Mononuclear cell (primary cell): ENCODE data around the gene NUP62. TPM values are rescaled to one million over a fixed set of nuclear protein-coding genes. Genes with fewer than 3 reads are reported as not detected.

ENCODE experiments used
- H3K27me3 ChIP-seq: 2 replicates; pipeline ENCODE4 v1.6.0; 2011; ENCODE audit warnings: low read length, control low read depth; ENCODE audit not compliant: insufficient read depth
- H3K4me1 ChIP-seq: 2 replicates; pipeline ENCODE4 v1.5.1; 2011; ENCODE audit warnings: mild to moderate bottlenecking, low read length, control low read depth; ENCODE audit not compliant: insufficient read depth
- H3K4me3 ChIP-seq: 2 replicates; pipeline ENCODE4 v1.5.1; 2011; ENCODE audit warnings: mild to moderate bottlenecking, low read length, moderate library complexity
- H3K9me3 ChIP-seq: 2 replicates; pipeline ENCODE4 v1.5.1; 2011; ENCODE audit warnings: low read depth, mild to moderate bottlenecking, control low read depth, low read length
- total RNA-seq: library from RNA; depleted of rRNA; stranded (reverse); fragments of >200 nt; gene quantifications from one replicate; pipeline ENCODE4 v1.2.3, GENCODE V29; 2012

The NUP62 gene
- total RNA-seq, 1 donor = 21.8 TPM

DNA sequence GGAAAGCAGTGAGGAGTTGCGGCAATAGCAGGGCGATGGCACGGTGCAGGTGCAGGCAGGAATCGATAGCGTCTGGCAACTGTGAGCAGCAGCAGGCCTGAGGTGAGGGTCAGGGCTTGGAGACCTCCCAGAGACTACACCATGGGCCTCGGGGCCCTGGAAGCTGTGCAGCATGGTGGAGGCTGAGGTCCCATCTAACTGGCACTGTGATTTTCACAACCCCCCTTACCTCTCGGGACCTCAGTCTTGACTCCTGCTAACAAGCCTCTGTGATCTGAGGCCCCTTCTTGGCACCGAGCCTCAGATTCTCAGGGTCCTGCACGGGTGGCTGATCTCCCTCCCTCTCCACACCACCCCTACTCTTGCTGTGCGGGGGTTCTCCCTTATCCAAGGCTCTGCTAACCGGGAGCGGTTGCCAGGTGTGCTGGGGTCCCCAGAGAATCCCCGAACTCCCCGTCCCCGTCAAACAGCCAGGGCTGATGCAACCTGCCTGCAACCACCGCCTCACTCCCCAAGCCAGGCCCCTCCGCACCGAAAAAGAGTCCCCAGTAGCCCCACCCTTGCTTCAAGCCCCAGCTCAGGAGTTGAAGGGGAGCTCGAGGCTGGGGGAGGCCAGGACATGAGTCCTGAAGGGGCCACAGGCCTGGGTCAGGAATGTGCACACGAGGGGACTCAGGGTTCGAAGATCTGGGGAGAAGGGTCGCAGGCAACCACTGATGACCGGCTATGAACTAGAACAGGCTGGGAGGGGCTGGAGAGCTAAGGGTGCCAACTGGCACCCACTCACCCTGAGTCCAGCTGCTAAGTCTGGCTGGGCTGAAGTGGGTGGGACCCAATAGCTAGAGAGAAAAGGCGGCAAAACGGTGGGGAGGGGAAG, 5.1 kb downstream of the NUP62 start:
- H3K4me1 ChIP-seq = peaks cover 45% of the 10 kb centered on the region
- H3K9me3 ChIP-seq = no peaks in the 10 kb centered on the region
- H3K4me3 ChIP-seq = no peak overlapping the region
- no peaks in the 10 kb centered on the region for H3K27me3 ChIP-seq

DNA sequence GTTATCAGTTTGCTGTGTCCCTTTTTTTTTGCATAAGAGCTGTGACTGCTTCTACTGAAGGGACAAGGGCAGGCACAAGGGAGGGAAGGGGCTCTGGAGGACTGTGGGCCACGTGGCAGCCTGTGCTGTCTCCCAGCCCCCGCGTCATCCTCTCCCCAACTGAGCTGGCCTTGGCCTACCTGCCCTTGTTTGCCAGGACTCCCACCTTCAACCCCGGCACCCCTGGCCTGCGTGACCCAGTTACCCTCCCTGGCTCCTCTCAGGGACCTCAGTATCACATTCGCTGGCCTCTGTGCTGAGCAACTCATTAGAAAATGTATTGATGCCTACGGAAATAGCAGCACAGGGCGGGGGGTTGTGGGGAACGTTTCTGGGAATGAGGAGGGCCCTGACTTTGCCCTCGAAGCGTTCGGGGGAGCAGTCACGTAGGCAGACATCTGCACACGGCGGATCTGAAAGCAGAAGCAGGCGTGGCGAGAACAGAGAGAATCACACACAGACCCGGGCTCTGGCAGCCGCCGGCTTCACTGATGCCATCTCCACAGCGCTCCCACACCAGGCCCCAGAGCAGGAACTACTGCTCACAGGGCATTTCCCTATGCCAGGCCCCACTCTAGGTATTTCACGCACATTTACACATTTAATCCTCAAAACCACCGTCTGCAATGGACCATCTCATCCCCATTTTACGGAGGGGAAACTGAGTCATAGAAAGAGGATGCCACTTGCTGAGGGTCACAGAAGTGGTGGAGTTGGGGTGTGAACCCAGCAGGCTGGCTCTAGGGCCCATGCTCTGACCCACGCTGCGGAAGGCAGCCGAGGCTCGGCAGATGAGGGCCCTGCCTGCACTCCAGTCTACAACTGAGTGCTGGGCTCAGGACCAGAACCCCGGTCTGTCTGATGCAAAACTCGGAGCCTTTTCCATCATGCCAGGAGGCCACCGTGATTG, 6.0 kb downstream of the NUP62 start:
- H3K4me1 ChIP-seq = peaks cover 43% of the 10 kb centered on the region
- H3K9me3 ChIP-seq = no peaks in the 10 kb centered on the region
- H3K27me3 ChIP-seq = no peaks in the 10 kb centered on the region
- H3K4me3 ChIP-seq = no peak overlapping the region

DNA sequence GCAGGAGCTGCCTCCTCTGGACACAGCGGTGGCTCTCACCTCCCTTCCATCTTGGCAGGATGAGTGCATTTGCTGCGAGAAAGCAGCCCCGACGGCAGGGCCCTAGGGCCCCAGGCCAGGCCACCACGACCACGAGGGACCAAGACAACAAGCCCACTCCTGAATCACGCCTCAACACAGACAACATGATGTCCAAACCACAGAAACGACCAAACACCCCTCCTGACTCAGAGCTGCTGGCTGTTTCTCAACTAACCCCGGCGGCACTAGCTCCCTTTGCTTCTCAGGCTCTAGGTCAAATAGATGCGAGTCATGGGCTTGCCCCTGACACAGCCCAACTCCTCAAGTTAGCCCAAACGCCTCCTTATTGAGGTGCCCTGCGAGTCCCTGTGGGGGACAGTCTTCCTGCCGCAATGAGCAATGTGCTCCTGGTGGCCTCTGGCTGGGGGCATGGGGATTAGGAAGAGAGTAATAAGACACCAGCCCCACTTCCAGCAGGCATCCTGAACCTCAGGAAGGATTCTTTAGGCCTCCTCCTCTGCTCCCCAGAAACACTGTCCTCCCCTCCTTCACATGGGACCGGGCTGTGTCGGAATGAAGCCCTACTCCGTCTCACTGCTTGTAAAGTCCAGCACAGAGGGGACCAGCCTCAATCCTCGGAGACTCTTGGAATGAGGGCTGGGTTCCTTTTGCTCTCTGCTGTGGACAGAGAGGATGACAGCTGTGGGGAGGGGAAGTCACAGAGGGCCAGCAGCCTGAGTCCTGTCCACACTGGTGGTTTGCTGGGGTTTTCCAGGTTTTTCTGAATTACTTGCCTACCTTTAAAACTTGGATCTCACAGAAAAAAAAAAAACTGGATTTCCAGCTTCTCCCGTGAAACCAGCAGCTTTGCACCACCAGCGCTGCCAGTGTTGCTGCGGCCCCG, 7.2 kb downstream of the NUP62 start:
- Histone ChIP-seq H3K4me1 (peaks cover 43% of the 10 kb centered on the region), H3K4me3 (no peak overlapping the region), H3K9me3 (no peaks in the 10 kb centered on the region), H3K27me3 (no peaks in the 10 kb centered on the region)

DNA sequence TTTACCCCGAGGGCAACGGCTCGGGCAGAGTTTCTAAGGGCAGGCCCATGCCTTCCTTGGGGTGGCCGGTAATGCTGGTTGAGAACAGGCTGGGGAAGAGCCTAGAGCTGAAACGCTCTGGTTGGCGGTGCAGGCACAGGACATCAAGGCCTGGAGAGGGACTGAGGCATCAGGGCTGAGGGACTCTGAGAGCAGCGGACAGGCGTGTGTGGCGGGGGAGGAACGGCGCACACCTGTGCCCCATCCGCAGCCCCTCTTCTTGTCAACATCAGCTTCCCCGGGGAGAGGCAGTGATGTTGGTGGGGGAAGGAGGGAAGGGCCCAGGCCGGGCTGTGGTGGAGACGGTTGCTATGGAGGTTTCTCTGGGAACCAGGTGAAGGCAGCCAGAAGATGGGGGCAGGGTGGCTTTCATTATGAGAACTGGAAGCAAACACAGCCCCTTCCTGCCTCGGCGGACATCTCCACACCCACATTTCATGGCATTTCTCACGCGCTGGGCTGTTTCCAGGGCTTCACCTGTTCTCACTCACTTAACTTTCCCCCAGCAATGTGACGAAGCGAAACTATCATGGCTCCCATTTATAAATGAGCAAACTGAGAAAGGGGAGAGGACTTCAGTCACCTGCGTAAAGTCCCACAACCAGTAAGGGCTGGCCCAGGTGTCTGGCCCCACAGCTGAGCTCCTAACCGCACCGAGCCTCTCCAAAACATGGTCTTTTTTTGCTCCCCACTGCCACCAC, 8.5 kb downstream of the NUP62 start:
- peaks cover 34% of the 10 kb centered on the region for H3K4me1 ChIP-seq
- H3K4me3 ChIP-seq = no peak overlapping the region

DNA sequence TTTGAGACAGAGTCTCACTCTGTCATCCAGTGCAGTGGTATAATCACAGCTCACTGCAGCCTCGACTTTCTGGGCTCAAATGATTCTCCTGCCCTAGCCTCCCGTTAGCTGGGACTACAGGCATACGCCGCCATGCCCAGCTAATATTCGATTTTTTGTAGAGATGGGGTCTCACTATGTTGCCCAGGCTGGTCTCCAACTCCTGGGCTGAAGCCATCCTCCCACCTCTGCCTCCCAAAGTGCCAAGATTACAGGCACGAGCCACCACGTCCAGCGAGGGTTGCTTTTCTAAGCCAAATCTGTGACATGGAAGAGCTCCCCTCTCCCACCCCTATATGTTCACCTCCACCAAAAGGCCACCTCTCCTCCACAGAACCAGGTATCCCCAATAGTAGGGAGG, 11.2 kb downstream of the NUP62 start:
- H3K4me1 ChIP-seq = peaks cover 33% of the 10 kb centered on the region
- no peaks in the 10 kb centered on the region for H3K27me3 ChIP-seq

More for the DNA sequence above, 8.5 kb downstream of the NUP62 start:
- Histone ChIP-seq H3K27me3 (no peaks in the 10 kb centered on the region), H3K9me3 (no peaks in the 10 kb centered on the region)

DNA sequence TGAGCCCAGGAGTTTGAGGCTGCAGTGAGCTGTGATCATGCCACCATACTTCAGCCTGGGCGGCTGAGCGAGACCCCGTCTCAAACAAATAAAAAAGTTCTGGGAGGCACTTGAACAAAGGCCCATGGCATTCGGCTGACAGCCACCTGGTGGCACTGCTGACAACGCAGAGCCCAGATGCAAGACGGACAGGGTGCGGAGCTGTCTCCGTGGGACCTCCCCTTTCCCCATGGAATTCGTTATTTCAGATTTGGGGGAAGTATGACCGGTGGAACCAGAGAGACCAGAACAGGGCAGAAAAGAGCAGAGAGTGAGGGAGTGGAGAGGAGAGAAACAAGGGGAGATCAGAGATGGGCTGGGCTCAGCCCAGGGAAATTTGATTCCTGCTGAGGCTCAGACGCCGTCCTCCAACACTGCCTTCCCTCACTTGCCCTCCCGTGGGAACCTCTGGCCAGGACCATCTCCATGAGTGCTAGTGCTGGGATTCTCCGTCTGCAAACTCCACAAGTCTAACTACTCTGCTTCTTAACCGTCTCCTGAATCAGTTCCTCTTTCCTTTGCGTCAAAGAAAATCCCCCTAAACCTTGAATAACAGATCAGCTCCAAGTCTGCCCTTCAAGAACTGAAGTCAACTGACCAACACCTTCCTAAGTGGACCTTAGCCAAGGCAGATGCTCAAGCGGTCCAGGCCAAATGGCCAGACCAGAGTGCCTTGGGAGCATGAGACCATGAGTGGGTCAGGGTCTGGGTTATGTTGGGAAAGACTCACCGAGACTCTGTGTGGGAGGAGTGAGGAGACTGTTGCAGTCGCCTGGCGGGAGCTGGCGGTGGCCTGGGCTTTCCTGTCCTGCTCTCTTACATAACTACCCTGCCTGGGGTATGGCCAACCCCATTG, 12.2 kb downstream of the NUP62 start:
- no peaks in the 10 kb centered on the region for H3K27me3 ChIP-seq
- H3K9me3 ChIP-seq = no peaks in the 10 kb centered on the region
- H3K4me1 ChIP-seq = peaks cover 37% of the 10 kb centered on the region
- H3K4me3 ChIP-seq = no peak overlapping the region

More for the DNA sequence above, 11.2 kb downstream of the NUP62 start:
- Histone ChIP-seq H3K9me3 (no peaks in the 10 kb centered on the region), H3K4me3 (no peak overlapping the region)

DNA sequence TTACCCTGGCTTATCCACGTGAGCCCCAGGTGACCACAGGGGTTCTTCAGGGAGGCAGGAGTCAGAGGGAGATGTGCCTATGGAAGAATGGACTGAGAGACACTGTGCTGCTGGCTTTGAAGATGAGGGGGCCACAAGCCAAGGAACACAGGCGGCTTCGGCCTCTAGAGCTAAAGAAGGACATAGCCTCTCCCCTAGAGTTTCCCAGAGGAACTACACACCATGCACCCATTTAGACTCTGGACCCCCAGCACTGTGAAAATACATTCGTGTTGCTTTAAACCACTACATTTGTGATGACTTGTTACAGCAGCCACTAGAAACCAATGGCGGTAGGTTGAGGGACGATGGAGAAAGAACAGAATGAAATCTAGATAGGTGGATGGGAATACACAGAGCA, 14.0 kb downstream of the NUP62 start:
- no peaks in the 10 kb centered on the region for H3K27me3 ChIP-seq
- peaks cover 54% of the 10 kb centered on the region for H3K4me1 ChIP-seq
- H3K9me3 ChIP-seq = no peaks in the 10 kb centered on the region
- no peak overlapping the region for H3K4me3 ChIP-seq

DNA sequence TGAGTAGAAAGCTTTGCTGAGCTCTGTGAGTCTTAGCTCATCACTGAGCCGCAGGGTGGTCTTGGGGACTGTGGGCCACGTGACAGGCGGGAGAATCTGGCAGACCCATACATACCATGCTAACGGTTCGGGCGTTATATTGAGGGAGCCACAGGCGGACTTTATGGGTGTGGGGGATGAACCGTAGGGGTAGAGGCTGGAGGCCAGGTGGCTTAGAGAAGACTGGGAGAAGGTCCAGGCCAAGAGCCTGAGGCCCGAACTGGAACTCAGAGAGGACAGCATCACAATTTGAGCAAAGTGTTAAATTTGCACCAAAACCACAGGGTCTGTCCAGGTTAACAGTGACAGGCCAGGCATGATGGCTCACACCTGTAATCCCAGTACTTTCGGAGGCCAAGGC, 15.6 kb downstream of the NUP62 start:
- Histone ChIP-seq H3K9me3 (no peaks in the 10 kb centered on the region), H3K4me3 (no peak overlapping the region), H3K27me3 (no peaks in the 10 kb centered on the region), H3K4me1 (peaks cover 53% of the 10 kb centered on the region)

DNA sequence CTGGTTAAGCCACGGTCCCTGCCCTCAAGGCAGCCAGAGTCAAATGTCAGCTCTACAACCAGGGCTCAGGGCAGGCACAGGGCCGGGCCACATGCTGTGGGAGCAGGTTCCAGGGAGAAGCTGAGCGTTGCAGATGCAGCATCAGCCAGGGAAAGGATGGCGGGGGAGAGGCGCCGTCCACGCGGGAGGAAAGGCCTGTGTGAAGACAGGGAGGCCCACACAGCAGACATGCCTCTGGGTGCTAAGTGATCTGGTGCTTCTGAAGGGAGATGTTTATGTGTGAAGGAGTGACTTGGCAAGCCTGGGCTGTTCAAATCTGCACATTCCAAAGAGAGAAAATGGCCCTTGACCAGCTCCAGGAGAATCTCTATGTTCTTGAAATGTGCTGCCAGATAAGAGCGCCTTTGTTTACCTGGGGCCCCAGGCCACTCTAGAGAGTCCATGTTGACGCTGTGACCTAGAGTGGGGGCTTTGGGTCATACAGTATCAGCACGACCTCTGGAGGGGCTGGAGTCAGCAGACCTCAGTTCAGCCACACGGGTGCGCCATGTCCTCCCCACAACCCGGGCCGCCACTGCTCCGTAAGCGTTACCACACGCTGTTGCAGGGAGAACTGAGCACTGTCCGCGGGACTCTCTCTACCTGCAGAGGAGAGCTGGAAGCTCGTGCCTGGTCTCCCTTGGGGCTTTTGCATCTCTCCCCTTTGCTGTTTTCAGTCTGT, 16.2 kb downstream of the NUP62 start:
- Histone ChIP-seq H3K9me3 (no peaks in the 10 kb centered on the region), H3K4me3 (no peak overlapping the region), H3K4me1 (peaks cover 48% of the 10 kb centered on the region), H3K27me3 (no peaks in the 10 kb centered on the region)

DNA sequence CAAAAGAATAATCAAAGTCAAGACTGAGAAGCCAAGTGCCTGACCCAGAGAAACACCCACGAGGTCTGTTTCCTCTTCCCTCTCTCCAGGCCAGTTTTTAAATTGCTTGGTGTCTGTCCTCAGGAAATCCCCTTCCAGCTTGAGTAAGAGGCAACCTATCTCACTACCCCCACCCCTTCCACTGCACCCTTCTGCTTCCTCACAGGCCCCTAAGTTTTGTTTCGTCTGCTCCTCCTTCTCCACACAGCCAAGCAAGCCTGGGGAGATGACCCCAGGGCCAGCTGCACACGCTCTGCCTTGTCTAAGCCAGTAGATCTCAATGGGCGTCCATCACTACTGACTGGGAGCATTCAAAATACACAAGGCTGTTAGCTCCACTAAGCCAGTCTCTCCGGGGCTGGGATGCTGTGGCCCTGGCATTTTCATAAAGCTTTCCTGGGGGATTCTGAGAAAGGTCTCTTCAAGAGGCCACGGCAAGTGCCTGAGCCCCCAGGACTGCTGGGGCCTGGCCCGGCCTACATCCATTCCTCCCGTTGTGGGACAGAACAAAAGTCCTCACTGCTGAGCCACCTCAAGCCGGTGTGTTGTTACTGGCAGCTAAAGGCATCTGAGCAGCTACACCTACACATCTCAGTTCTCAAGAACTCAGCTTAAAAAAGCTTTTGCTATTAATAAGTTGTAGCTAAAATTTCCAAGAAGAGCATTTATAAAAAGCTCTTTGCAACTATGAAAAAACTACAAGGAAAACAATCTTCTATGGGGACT, 17.7 kb downstream of the NUP62 start:
- Histone ChIP-seq H3K4me1 (peaks cover 39% of the 10 kb centered on the region), H3K4me3 (no peak overlapping the region), H3K9me3 (no peaks in the 10 kb centered on the region), H3K27me3 (no peaks in the 10 kb centered on the region)

DNA sequence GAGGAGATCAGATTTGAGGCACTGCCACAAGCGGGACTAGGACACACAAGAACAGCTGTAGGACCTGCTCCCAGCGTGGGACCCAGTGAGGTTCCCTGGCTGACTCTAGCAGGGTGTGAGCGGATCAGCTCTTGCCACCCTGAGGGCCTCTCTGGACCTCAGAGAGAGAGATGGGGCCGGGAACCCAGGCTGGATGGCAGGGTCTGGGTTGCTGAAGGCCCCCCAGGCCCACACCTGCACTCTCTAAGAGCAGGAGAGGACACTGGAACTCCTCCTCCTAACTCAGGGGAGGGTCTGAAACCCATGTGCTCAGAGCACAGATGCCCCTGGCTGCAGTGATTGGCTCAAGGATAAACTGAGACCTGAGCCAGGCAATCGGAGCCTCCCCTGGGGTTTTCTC, 19.1 kb downstream of the NUP62 start:
- no peaks in the 10 kb centered on the region for H3K9me3 ChIP-seq
- peaks cover 46% of the 10 kb centered on the region for H3K4me1 ChIP-seq
- no peaks in the 10 kb centered on the region for H3K27me3 ChIP-seq
- H3K4me3 ChIP-seq = no peak overlapping the region
